ENCODE results near the gene TRNT1. TPM values are rescaled to one million over a fixed set of nuclear protein-coding genes. Genes with fewer than 3 reads are reported as not detected.

Gene TRNT1
- total RNA-seq, 1 experiment from 2014 or later, result 22.8 TPM

DNA sequence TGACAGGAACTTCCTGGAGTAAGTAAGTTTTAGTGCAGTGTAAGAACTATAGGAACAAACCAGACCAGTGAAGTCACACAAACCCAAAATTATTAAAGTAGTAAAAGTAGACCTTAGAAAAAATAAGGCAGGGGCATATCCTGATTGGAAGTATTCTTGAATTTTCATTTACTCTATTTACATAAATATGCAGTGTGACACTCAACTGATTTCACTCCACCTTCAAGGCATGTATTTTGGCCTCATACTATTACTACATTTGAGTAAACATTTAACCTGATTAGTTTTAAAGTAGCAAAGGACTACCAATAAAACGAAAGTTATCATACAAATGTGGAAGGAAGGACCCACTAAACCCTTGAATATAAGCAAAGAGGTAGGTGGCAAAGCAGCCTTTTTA lies 22.8 kb downstream of the TRNT1 start:
- Histone ChIP-seq H3K9me3 (ENCODE audit: control insufficient read depth, insufficient read depth, low read depth, low read length) (no peaks in the 10 kb centered on the region), H3K27ac (ENCODE audit: low read length) (no peak overlapping the region), H3K4me3 (ENCODE audit: low read depth in 2 of 2, low read length in 2 of 2) (no peak overlapping the region), H3K27me3 (ENCODE audit: control insufficient read depth, insufficient read depth, low read length) (no peaks in the 10 kb centered on the region), H3K36me3 (ENCODE audit: control insufficient read depth, insufficient read depth, low read length) (peaks cover 29% of the 10 kb centered on the region), H3K4me1 (ENCODE audit: control insufficient read depth, insufficient read depth, low read length) (peaks cover 2% of the 10 kb centered on the region; the same call in 1 of the 2 replicates)
- ChIA-PET POLR2A (interaction anchor here (0.5 kb wide), 1 partner anchor 38 kb away, joined by 3 read pairs; no protein-coding TSS in a partner anchor), CTCF (no interaction called here)
- in situ Hi-C loops (cut with HindIII; ENCODE audit: low pct_unique_long_range_greater_than_20kb, low sequenced_read_pairs), result no loop called here
- intact Hi-C loops (cut with micrococcal nuclease; ENCODE audit: unreplicated experiment), result no loop called here
- TF ChIP-seq TCF7L2 (IDR thresholded peaks at IDR 0.05; ENCODE audit: low read depth, low read length) (no peak), CTCF (IDR thresholded peaks at IDR 0.05) (no peak), REST (IDR thresholded peaks at IDR 0.05; ENCODE audit: insufficient read depth in 1 of 2, low read depth in 2 of 2, low read length in 1 of 2) (no peak), POLR2AphosphoS5 (IDR thresholded peaks at IDR 0.05; ENCODE audit: low read depth, low read length) (no peak), SIN3A (IDR thresholded peaks at IDR 0.05; ENCODE audit: borderline replicate concordance, insufficient read depth, low read depth, low read length) (no peak)
- ATAC-seq (no peak), DNase-seq (ENCODE audit: low read depth, low spot score) (no peak)
- no TSS peak for BruUV-seq (replicated peaks)

GRCh38 chr3:3151513-3151912 lies 24.8 kb downstream of the TRNT1 start:
- ChIA-PET CTCF (no interaction called here), POLR2A (no interaction called here)
- peaks cover 24% of the 10 kb centered on the region for H3K36me3 ChIP-seq (ENCODE audit: control insufficient read depth, insufficient read depth, low read length)
- no peak for TF ChIP-seq REST (IDR thresholded peaks at IDR 0.05; ENCODE audit: insufficient read depth in 1 of 2, low read depth in 2 of 2, low read length in 1 of 2)
- no peaks in the 10 kb centered on the region for H3K9me3 ChIP-seq (ENCODE audit: control insufficient read depth, insufficient read depth, low read depth, low read length)
- BruUV-seq (replicated peaks), result no TSS peak
- no peak overlapping the region for H3K27ac ChIP-seq (ENCODE audit: low read length)
- in situ Hi-C loops (cut with HindIII; ENCODE audit: low pct_unique_long_range_greater_than_20kb, low sequenced_read_pairs), result no loop called here
- no peaks in the 10 kb centered on the region for H3K27me3 ChIP-seq (ENCODE audit: control insufficient read depth, insufficient read depth, low read length)
- intact Hi-C loops (cut with micrococcal nuclease; ENCODE audit: unreplicated experiment), result no loop called here
- ATAC-seq (no peak), DNase-seq (ENCODE audit: low read depth, low spot score) (no peak)
- no peak overlapping the region for H3K4me3 ChIP-seq (ENCODE audit: low read depth in 2 of 2, low read length in 2 of 2)
- H3K4me1 ChIP-seq (ENCODE audit: control insufficient read depth, insufficient read depth, low read length), result peaks cover 2% of the 10 kb centered on the region; the same call in 1 of the 2 replicates

Measured in Panc1 (cell line).